SK-N-SH (cell line): ENCODE results near the gene AKAP9. TPM values are rescaled to one million over a fixed set of nuclear protein-coding genes. Genes with fewer than 3 reads are reported as not detected.

Experiments
- CTCF ChIA-PET: fragments of 300-600, 350-600 bp; formaldehyde crosslinking; extraction: SDS; loops from one replicate; lab custom pipeline; 2021; lab: Yijun Ruan, JAX
- POLR2A ChIA-PET: fragments of 350-600 bp; sonication (Branson Sonifier 250); formaldehyde crosslinking; extraction: SDS; loops from one replicate; lab custom pipeline; 2020; ENCODE audit warnings: antibody characterized with exemption, inconsistent platforms; lab: Yijun Ruan, JAX
- DNase-seq: peaks from one replicate; pipeline ENCODE4 v3.0.0; 2012
- H2AFZ ChIP-seq: fragments of 200-600 bp; sonication (generic); 2 replicates; pipeline ENCODE4 v1.8.1; 2016; ENCODE audit warnings: antibody characterized with exemption, mild to moderate bottlenecking, low read depth
- H3F3A ChIP-seq: fragments of 200-600 bp; sonication (generic); replicated peaks from 2 replicates; pipeline ENCODE3; 2016; ENCODE audit warnings: antibody characterized with exemption, mild to moderate bottlenecking; ENCODE audit not compliant: insufficient read depth
- H3K27ac ChIP-seq, 2 experiments: fragments of 200-500 bp in 1 of 2; fragments of 200-600 bp in 1 of 2; sonication (Bioruptor generic) in 1 of 2; sonication (generic), shearing (Covaris generic) in 1 of 2; 2 replicates each; pipeline versions ENCODE4 v1.5.1 to v1.6.1; 2014 to 2016; ENCODE audit warnings: low read depth in 2 of 2, inconsistent platforms in 1 of 2, low read length in 1 of 2, mild to moderate bottlenecking in 1 of 2, mixed read lengths in 1 of 2
- H3K27me3 ChIP-seq: fragments of 200-600 bp; sonication (generic), shearing (Covaris generic); 2 replicates; pipeline ENCODE4 v1.6.1; 2016; ENCODE audit warnings: mixed run types; ENCODE audit not compliant: insufficient read depth
- H3K36me3 ChIP-seq, 2 experiments: fragments of 200-500 bp in 1 of 2; fragments of 200-600 bp in 1 of 2; sonication (Bioruptor generic) in 1 of 2; sonication (generic) in 1 of 2; replicated peaks in 1 of 2; 2 replicates each; pipeline versions ENCODE3 to v1.5.1; 2014 to 2016; ENCODE audit warnings: low read length in 1 of 2, mild to moderate bottlenecking in 1 of 2; ENCODE audit not compliant: insufficient read depth in 2 of 2, control insufficient read depth in 1 of 2
- H3K4me1 ChIP-seq, 2 experiments: fragments of 200-500 bp in 1 of 2; fragments of 200-600 bp in 1 of 2; sonication (Bioruptor generic) in 1 of 2; sonication (generic), shearing (Covaris generic) in 1 of 2; 2 replicates each; pipeline versions ENCODE4 v1.5.1 to v1.6.1; 2014 to 2016; ENCODE audit warnings: low read depth in 1 of 2, low read length in 1 of 2, mixed run types in 1 of 2; ENCODE audit not compliant: insufficient read depth in 2 of 2, control insufficient read depth in 1 of 2
- H3K4me2 ChIP-seq: fragments of 200-600 bp; sonication (generic), shearing (Covaris generic); 2 replicates; pipeline ENCODE4 v1.6.1; 2017; ENCODE audit warnings: mixed run types
- H3K4me3 ChIP-seq, 2 experiments: fragments of 200-500 bp in 1 of 2; fragments of 200-600 bp in 1 of 2; sonication (Bioruptor generic) in 1 of 2; sonication (generic), shearing (Covaris generic) in 1 of 2; 2 replicates each; pipeline versions ENCODE4 v1.5.1 to v1.8.1; 2014 to 2016; ENCODE audit warnings: low read depth in 2 of 2, inconsistent platforms in 1 of 2, low read length in 1 of 2, mild to moderate bottlenecking in 1 of 2, mixed read lengths in 1 of 2, moderate library complexity in 1 of 2
- H3K79me2 ChIP-seq: fragments of 200-600 bp; sonication (generic); 2 replicates; pipeline ENCODE4 v1.8.1; 2017; ENCODE audit warnings: mild to moderate bottlenecking; ENCODE audit not compliant: insufficient read depth
- H3K9ac ChIP-seq: fragments of 200-600 bp; sonication (generic); 2 replicates; pipeline ENCODE4 v1.6.1; 2017; ENCODE audit warnings: mixed run types
- H3K9me2 ChIP-seq: fragments of 200-600 bp; sonication (generic); 2 replicates; pipeline ENCODE4 v1.6.1; 2017; ENCODE audit warnings: mixed run types
- H3K9me3 ChIP-seq: fragments of 200-600 bp; sonication (generic); 2 replicates; pipeline ENCODE4 v1.6.1; 2017; ENCODE audit warnings: mixed run types, mild to moderate bottlenecking, moderate library complexity
- H4K20me1 ChIP-seq: fragments of 200-600 bp; sonication (generic); 2 replicates; pipeline ENCODE4 v1.6.1; 2017; ENCODE audit warnings: mild to moderate bottlenecking, mixed run types; ENCODE audit not compliant: insufficient read depth
- CHD2 ChIP-seq: fragments of 150-350 bp; IDR thresholded peaks from 2 replicates; pipeline ENCODE4 v1.6.1; 2018; ENCODE audit warnings: low read length; ENCODE audit not compliant: partially characterized antibody
- ELF1 ChIP-seq: IDR thresholded peaks from 2 replicates; pipeline ENCODE4 v1.4.0; 2012
- EP300 ChIP-seq, 2 experiments: IDR thresholded peaks; 2 replicates each; pipeline versions ENCODE4 v1.4.0 to v1.6.1; 2012; ENCODE audit warnings: borderline replicate concordance in 1 of 2, low read depth in 1 of 2, low read length in 1 of 2
- EZH2phosphoT487 ChIP-seq: fragments of 200-600 bp; sonication (generic); IDR thresholded peaks from 2 replicates; pipeline ENCODE4 v1.6.1; 2017; ENCODE audit warnings: low read depth, mixed run types, mild to moderate bottlenecking, antibody characterized with exemption, moderate library complexity, borderline replicate concordance
- FOSL2 ChIP-seq: IDR thresholded peaks from 2 replicates; pipeline ENCODE4 v1.4.0; 2012; ENCODE audit warnings: low read depth, mild to moderate bottlenecking, moderate library complexity, borderline replicate concordance
- FOXJ3 ChIP-seq: sonication (generic); formaldehyde crosslinking; IDR thresholded peaks from 2 replicates; pipeline ENCODE4 v1.5.1; 2020; ENCODE audit warnings: mild to moderate bottlenecking, missing genetic modification reagents
- NRF1 ChIP-seq: IDR thresholded peaks from 2 replicates; pipeline ENCODE4 v1.6.1; 2012; ENCODE audit warnings: low read depth, mild to moderate bottlenecking, low read length
- POLR2AphosphoS5 ChIP-seq: IDR thresholded peaks from 2 replicates; pipeline ENCODE4 v1.6.1; 2012; ENCODE audit warnings: low read depth, low read length
- RAD21 ChIP-seq: IDR thresholded peaks from 2 replicates; pipeline ENCODE4 v1.6.1; 2012; ENCODE audit warnings: mild to moderate bottlenecking, low read length
- RCOR1 ChIP-seq: fragments of 150-350 bp; IDR thresholded peaks from 2 replicates; pipeline ENCODE4 v1.6.1; 2017; ENCODE audit warnings: antibody characterized with exemption, low read length
- RFX5 ChIP-seq: IDR thresholded peaks from 2 replicates; pipeline ENCODE4 v1.6.1; 2012; ENCODE audit warnings: mild to moderate bottlenecking, improper control_type of control experiment, low read length
- RXRA ChIP-seq: IDR thresholded peaks from 2 replicates; pipeline ENCODE4 v1.4.0; 2012; ENCODE audit warnings: low read depth, mild to moderate bottlenecking, borderline replicate concordance
- SMC3 ChIP-seq: IDR thresholded peaks from 2 replicates; pipeline ENCODE4 v1.6.1; 2012; ENCODE audit warnings: low read depth, low read length, improper control_type of control experiment
- TAF1 ChIP-seq: IDR thresholded peaks from 2 replicates; pipeline ENCODE4 v1.6.1; 2012; ENCODE audit warnings: low read depth, mild to moderate bottlenecking, low read length, moderate library complexity, borderline replicate concordance
- TEAD4 ChIP-seq: IDR thresholded peaks from 2 replicates; pipeline ENCODE4 v1.4.0; 2012; ENCODE audit warnings: mild to moderate bottlenecking, borderline replicate concordance; ENCODE audit not compliant: insufficient read depth
- USF1 ChIP-seq: IDR thresholded peaks from 2 replicates; pipeline ENCODE4 v1.4.0; 2012; ENCODE audit warnings: low read depth, borderline replicate concordance
- WGBS: methylation state at CpG from one replicate; pipeline ENCODE4 v1.1.6; 2017; ENCODE audit warnings: low lambda C conversion rate; 5-methylcytosine and 5-hydroxymethylcytosine counted together
- polyA plus RNA-seq, 3 experiments: library from polyadenylated mRNA; depleted of rRNA; stranded (reverse); fragments of >200 nt; gene quantifications; 2 replicates each; pipeline ENCODE4 v1.2.3, GENCODE V29; 2012
- TF ChIP-seq, protein P1 (sequence below): IDR thresholded peaks from 2 replicates; pipeline ENCODE4 v1.4.0; 2012; ENCODE audit warnings: low read depth, borderline replicate concordance
- TF ChIP-seq, protein P2 (sequence below): fragments of 150-350 bp; IDR thresholded peaks from 2 replicates; pipeline ENCODE4 v1.6.1; 2017; ENCODE audit warnings: antibody characterized with exemption, low read length, low read depth, borderline replicate concordance
- TF ChIP-seq, protein P3 (sequence below): fragments of 150-350 bp; IDR thresholded peaks from 2 replicates; pipeline ENCODE4 v1.6.1; 2016; ENCODE audit warnings: mild to moderate bottlenecking, low read depth, low read length

Gene AKAP9
- polyA plus RNA-seq, 1 of the 3 experiments (the other 2 are of a cell fraction) = 13.1 TPM

- peaks cover 62% of the 10 kb centered on the region for H3K79me2 ChIP-seq
- CTCF ChIA-PET = interaction anchor here (0.6 kb wide), 1 partner anchor 25 kb away, joined by 3 read pairs; no protein-coding TSS in a partner anchor
- DNase-seq = no peak
Measured at GRCh38 chr7:91973639-91974038, 33.0 kb downstream of the AKAP9 start.

More at GRCh38 chr7:91973639-91974038, 33.0 kb downstream of the AKAP9 start:
- Histone ChIP-seq H3F3A (no peaks in the 10 kb centered on the region), H3K4me2 (no peak overlapping the region), H3K27me3 (no peaks in the 10 kb centered on the region), H3K4me1 (no peaks in the 10 kb centered on the region), H4K20me1 (peaks cover 17% of the 10 kb centered on the region), H3K9ac (no peak overlapping the region), H3K4me3 (no peak overlapping the region), H3K36me3 (peaks cover 4 to 17% of the 10 kb centered on the region in 2 experiments), H2AFZ (no peak overlapping the region), H3K27ac (no peak overlapping the region), H3K9me2 (no peaks in the 10 kb centered on the region), H3K9me3 (no peaks in the 10 kb centered on the region)
- POLR2A ChIA-PET = no interaction called here
- TF ChIP-seq RXRA (no peak), RAD21 (no peak), CHD2 (no peak), USF1 (no peak), EP300 (IDR thresholded peaks at IDR 0.05; ENCODE audit: borderline replicate concordance in 1 of 2, low read depth in 1 of 2, low read length in 1 of 2) (no peak), NRF1 (no peak), FOSL2 (no peak), TEAD4 (no peak), EZH2phosphoT487 (no peak), TAF1 (no peak), FOXJ3 (CRISPR knock-in tag) (no peak), ELF1 (no peak), SMC3 (no peak), RCOR1 (no peak), RFX5 (no peak), POLR2AphosphoS5 (no peak)
- TF ChIP-seq, protein P1, sequence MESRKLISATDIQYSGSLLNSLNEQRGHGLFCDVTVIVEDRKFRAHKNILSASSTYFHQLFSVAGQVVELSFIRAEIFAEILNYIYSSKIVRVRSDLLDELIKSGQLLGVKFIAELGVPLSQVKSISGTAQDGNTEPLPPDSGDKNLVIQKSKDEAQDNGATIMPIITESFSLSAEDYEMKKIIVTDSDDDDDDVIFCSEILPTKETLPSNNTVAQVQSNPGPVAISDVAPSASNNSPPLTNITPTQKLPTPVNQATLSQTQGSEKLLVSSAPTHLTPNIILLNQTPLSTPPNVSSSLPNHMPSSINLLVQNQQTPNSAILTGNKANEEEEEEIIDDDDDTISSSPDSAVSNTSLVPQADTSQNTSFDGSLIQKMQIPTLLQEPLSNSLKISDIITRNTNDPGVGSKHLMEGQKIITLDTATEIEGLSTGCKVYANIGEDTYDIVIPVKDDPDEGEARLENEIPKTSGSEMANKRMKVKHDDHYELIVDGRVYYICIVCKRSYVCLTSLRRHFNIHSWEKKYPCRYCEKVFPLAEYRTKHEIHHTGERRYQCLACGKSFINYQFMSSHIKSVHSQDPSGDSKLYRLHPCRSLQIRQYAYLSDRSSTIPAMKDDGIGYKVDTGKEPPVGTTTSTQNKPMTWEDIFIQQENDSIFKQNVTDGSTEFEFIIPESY = no peak
- TF ChIP-seq, protein P2, sequence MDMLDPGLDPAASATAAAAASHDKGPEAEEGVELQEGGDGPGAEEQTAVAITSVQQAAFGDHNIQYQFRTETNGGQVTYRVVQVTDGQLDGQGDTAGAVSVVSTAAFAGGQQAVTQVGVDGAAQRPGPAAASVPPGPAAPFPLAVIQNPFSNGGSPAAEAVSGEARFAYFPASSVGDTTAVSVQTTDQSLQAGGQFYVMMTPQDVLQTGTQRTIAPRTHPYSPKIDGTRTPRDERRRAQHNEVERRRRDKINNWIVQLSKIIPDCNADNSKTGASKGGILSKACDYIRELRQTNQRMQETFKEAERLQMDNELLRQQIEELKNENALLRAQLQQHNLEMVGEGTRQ = no peak
- TF ChIP-seq, protein P3, sequence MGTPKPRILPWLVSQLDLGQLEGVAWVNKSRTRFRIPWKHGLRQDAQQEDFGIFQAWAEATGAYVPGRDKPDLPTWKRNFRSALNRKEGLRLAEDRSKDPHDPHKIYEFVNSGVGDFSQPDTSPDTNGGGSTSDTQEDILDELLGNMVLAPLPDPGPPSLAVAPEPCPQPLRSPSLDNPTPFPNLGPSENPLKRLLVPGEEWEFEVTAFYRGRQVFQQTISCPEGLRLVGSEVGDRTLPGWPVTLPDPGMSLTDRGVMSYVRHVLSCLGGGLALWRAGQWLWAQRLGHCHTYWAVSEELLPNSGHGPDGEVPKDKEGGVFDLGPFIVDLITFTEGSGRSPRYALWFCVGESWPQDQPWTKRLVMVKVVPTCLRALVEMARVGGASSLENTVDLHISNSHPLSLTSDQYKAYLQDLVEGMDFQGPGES = no peak
- 95% methylated on average over 5 of the region's 5 CpGs for WGBS
